ENCODE results near the gene GLT1D1.

- TF ChIP-seq CTCF (conservative IDR thresholded peaks at IDR 0.05; ENCODE audit: low read depth, low read length) (no peak), EZH2 (IDR thresholded peaks at IDR 0.05; ENCODE audit: low read length, unreplicated experiment) (no peak)
Measured at GRCh38 chr12:128995619-128996018, 142.3 kb downstream of the GLT1D1 start.

Data from PC-3 (cell line).